GM21367 (cell line): ENCODE measurements around the gene TUB.

Experiments used
- ATAC-seq: cut with Tn5 transposase; IDR thresholded peaks from one replicate; pipeline ENCODE4 v1.9.1; 2021; ENCODE audit not compliant: unreplicated experiment

Gene TUB

GRCh38 chr11:8089791-8090510 lies 8.9 kb downstream of the TUB start:
- ATAC-seq = no peak

- no peak for ATAC-seq
These were observed 9.7 kb downstream of the TUB start for GRCh38 chr11:8090756-8091155.

GRCh38 chr11:8091721-8092120 lies 10.7 kb downstream of the TUB start:
- no peak for ATAC-seq

- peak; percentile 81 for ATAC-seq
These were observed 11.8 kb downstream of the TUB start for GRCh38 chr11:8092587-8093424.

- ATAC-seq = no peak
These were observed 13.0 kb downstream of the TUB start for GRCh38 chr11:8093931-8094575.

- ATAC-seq = no peak
These were observed 13.6 kb downstream of the TUB start for GRCh38 chr11:8094656-8095055.

GRCh38 chr11:8095371-8095770 lies 14.4 kb downstream of the TUB start:
- no peak for ATAC-seq

- no peak for ATAC-seq
These were observed 15.0 kb downstream of the TUB start for GRCh38 chr11:8095806-8096522.

- ATAC-seq = no peak
These were observed 15.6 kb downstream of the TUB start for GRCh38 chr11:8096575-8096974.

- no peak for ATAC-seq
These were observed 16.1 kb downstream of the TUB start for GRCh38 chr11:8097062-8097461.

- no peak for ATAC-seq
These were observed 16.5 kb downstream of the TUB start for GRCh38 chr11:8097468-8097867.

- no peak for ATAC-seq
These were observed 16.9 kb downstream of the TUB start for GRCh38 chr11:8097926-8098325.

GRCh38 chr11:8098361-8098760 lies 17.4 kb downstream of the TUB start:
- ATAC-seq = no peak

GRCh38 chr11:8098879-8099278 lies 17.9 kb downstream of the TUB start:
- ATAC-seq = no peak

GRCh38 chr11:8099291-8099899 lies 18.4 kb downstream of the TUB start:
- ATAC-seq = peak; percentile 78

GRCh38 chr11:8100158-8100557 lies 19.1 kb downstream of the TUB start:
- no peak for ATAC-seq

- no peak for ATAC-seq
These were observed 19.6 kb downstream of the TUB start for GRCh38 chr11:8100605-8101004.

- no peak for ATAC-seq
These were observed 20.4 kb downstream of the TUB start for GRCh38 chr11:8101421-8101820.

- no peak for ATAC-seq
These were observed 21.4 kb downstream of the TUB start for GRCh38 chr11:8102296-8102915.

- no peak for ATAC-seq
These were observed 22.0 kb downstream of the TUB start for GRCh38 chr11:8102965-8103364.
